NT2/D1 (cell line): Measurements from ENCODE around the gene ZNF432.

ENCODE experiments used
- SUZ12 ChIP-seq: IDR thresholded peaks from 2 replicates; pipeline ENCODE4 v1.6.1; 2011; ENCODE audit not compliant: insufficient read length, insufficient read depth; ENCODE audit errors: extremely low read depth
- YY1 ChIP-seq: IDR thresholded peaks from 2 replicates; pipeline ENCODE4 v1.6.1; 2011; ENCODE audit not compliant: insufficient read length, insufficient read depth

GRCh38 chr19:52007451-52007805, 41.2 kb downstream of the ZNF432 start:
- no peak for TF ChIP-seq SUZ12
- no peak for TF ChIP-seq YY1
